Renal pelvis (tissue), 4 donors: ENCODE data around the gene TXN2. TPM values are rescaled to one million over a fixed set of nuclear protein-coding genes. Genes with fewer than 3 reads are reported as not detected.

Experiments used
- DNase-seq: peaks from one replicate; pipeline ENCODE4 v3.0.0-alpha.2; 2013
- polyA plus RNA-seq, 3 donors: library from polyadenylated mRNA; unstranded; fragments of 120-200 nt; gene quantifications; one replicate each; pipeline ENCODE4 v1.2.1, GENCODE V29; 2013; ENCODE audit not compliant: insufficient read length in 3 of 3

TXN2 gene
- polyA plus RNA-seq, 3 donors: 124 to 142 (median 126) TPM

DNA sequence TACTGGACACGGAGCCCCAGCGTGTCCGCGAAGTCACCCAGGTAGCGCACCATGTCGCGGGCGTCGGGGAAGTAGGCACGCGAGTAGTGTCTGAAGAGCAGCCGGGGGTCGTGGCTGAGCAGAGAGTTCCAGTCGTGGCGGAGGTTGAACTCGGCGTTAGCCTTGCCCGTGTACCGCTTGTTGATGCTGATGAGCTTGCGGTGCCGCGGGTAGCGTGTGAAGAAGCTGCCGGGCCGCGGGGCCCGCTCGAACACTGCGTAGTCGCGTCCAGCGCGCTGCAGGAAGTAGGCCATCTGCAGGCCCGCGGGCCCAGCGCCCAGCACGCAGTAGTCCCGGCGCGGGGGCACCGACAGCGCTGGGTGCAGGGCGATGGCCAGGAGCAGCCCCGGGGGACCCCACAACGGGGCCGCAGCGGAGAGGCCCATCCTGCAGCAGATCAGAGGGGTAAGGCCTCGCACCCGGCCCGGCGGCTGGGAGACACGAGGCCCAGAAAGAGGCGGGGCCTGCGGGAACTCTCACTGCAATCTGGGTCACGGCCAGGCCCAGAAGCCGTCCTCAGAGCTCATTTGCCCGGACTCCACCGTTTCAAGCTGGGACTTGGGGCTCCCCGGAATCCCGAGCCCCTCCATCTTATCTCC, 24.7 kb upstream of the TXN2 start:
- DNase-seq: no peak

DNA sequence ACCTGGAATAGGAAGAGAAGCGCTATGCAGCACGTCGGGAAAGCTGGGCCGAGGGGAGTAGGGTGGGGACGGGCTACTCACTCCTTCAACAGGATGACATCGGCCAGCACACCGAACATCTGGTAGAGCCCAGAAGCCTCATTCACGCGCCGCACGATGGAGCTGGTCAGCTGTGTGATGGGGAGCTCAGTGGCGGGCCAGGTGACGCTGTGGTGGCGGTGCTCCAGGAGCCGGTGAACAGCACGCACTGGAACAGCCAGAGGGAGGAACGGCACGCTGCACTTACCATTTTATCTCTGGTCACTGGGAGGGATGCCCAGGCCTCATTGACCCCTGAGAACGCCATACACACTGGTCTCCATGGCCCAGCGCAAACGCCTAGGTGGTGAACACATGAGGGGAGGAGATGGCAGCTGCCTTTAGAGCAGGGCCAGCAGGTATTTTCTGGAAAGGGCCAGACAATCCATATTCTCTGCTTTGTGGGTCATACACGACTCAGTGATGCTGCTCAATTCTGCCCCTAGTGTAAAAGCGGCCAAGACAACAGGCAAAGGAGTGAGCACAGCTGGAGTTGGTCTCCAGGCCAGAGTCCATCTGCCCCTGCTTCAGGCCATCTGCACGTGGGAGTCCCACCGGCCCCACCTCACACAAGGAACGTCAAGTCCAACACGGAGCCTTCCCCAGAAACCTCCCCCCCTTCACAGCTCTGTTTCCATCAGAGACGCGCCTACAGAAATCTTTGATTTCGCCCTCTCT, 16.6 kb upstream of the TXN2 start:
- DNase-seq: no peak

DNA sequence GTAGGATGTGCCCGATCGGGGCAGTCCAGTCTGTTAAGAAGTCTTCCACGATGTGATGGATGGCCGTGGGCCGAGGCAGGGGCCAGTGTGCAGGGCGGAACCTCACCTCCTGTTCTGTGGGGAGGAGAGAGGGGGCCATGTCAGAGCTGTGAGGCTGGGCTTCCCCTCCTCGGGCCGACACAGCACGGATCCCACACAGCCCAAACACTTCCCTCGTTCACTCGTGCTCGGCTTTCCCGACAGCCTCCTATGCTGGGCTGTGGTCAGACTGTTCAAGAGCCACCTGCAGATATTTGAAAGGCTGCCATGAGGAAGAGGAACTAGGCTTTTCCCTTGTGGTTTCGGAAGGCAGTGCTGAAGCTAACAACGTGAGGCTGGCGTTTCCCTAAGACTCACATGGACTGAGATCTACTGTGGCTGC, 12.3 kb upstream of the TXN2 start:
- DNase-seq: no peak

DNA sequence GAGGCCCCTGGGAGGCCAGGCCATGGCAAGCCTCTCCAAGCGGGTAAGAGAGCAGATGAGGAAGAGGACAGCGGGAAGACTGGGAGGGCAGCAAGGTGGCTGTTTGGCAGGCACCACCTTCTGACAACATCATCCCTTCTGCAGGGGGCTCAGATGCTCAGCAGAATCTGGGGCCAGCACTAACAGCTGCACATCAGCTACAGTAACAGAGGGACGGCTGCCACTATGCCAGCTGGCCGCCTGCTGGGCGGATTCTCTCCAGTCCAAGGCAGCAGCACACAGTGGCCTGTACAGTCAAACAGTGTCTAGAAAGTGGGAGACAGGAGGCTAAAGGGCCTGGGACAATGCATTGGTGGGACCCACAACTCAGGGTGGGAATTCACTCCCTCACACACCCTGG, 10.7 kb upstream of the TXN2 start:
- DNase-seq: no peak

DNA sequence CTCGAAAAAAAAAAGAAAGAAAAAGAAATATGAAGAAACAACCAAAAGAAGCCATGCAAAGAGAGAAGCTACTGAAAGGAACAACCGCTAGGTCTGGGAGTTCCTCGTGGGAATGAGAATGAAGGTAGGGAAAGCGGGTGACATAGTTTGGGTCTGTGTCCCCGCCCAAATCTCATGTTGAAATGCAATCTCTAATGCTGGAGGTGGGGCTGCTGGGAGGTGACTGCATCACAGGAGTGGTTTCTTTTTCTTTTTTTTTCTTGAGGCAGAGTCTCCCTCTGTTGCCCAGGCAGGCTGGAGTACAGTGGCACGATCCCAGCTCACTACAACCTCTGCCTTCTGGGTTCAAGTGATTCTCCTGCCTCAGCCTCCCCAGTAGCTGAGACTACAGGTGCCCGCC, 9.7 kb upstream of the TXN2 start:
- no peak for DNase-seq

DNA sequence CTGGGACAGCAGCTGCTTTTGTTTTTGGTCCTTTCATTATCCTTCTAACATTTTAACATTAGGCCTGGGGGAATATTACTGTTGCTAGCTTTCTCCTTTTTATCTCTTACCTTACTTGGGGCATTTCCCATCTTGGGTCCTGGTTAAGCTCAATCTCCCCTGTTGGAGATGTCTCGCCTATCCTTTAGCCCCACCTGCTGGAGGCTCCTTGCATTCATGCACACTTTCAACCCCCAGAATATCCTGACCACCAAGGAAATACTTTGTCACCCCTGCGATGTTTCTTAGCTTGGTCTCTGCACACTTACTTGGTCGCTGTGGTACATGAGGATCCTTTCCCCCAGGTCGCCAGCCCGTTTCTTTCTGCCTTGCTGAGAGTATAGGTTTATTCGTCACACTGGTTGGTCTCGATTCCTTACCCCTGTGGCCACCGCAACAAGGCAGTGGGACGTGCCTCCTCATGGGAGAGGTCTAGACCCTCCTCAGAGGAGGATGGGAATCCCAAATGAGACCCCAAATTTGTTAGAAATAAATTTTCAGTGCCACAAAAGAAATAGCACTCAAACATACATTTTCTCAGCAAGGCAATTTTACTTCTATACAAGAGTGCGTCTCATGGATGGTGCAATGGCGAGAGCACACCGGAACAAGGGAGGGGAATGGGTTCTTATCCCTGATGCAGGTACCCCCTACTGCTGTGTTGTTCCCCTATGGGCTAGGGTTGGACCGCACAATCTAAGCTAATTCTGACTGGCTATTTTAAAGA, 5.4 kb upstream of the TXN2 start:
- no peak for DNase-seq

DNA sequence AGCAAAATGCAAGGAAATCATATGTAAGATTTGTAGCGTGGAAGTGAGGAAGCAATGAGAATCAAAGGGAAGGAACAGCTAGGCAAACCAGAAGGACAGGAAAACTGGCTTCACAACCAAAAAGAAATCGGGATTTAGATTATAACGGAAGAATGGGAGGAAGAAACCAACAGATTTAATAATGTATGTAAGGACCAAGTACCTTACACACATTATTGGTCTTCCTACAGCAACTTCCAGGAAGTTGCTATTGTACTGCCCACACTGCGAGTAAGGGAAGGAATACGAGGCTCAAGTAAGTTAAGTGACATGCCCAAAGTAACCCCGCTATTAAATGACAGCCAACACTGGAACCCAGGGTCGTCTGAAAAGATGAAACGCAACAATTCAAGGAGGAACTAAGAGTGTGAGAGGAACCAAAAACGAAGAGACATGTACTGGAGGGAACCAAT, 473 bp downstream of the TXN2 start:
- no peak for DNase-seq

DNA sequence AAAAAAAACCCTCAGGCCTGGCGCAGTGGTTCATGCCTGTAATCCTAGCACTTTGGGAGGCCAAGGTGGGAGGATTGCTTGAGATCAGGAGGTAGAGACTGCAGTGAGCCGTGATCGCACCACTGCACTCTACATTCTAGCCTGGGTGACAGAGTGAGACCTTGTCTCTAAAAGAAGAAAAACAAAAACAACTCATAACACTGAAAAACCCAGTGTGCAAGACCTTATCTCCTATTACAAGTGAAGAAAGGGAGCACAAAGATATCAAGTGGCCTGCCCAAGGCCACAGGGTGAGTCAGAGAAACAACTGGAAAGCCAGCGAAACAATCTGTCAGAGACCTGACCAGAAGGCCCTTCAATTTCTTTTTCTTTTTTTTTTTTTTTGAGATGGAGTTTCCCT, 2.5 kb downstream of the TXN2 start:
- no peak for DNase-seq

DNA sequence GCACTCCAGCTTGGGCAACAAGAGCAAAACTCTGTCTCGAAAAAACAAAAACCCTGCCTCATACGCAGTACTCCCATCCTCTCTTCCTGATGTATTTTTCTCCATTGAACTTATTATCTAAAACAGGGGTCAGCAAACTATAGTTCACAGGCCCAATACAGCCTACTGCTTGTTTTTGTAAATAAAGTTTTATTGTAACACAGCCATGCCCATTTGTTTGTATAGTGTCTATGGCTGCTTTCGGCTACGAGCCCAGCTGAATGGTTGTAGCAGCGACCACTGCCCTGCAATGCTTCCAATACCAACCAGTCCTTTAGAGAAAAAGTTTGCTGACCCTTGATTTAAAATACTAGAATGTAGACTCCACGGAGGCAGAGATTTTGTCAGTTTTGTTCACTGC, 6.1 kb downstream of the TXN2 start:
- no peak for DNase-seq

DNA sequence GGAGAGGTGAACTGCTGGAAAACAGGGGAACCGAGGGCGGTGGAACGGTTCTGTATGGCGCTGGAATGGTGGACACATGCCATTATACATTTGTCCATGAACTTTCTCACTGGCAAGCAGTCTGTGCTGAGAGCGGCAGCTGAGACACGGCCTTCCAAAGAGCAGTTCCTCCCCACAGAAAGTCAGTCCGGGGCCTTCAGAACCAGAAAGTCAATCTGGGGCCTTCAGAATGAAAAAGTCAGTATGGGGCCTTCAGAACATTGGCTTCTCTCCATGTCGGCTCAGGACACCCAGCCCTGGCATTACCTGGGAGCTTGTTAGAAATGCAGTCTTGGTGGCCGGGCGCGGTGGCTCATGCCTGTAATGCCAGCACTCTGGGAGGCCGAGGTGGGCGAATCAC, 8.8 kb downstream of the TXN2 start:
- no peak for DNase-seq

DNA sequence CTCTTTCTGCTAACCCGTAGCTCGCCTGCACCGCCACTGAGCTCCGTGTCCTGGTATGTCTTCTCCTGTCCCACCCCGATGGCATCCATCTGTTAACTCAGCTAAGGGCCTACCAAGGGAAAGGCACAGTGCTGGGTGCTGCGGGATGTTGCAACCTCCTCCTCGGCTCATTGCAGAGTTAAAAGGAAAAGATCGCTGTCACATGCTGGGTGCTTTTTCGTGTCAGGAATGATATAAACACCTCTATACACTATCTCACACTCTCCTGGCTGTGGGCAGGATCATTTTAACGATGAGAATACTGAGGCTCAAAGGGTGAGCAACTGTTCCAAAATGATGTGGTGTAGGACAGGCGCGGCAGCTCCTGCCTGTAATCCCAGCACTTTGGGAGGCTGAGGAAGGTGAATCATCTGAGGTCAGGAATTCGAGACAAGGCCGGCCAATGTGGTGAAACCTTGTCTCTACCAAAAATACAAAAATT, 10.1 kb downstream of the TXN2 start:
- DNase-seq: no peak

DNA sequence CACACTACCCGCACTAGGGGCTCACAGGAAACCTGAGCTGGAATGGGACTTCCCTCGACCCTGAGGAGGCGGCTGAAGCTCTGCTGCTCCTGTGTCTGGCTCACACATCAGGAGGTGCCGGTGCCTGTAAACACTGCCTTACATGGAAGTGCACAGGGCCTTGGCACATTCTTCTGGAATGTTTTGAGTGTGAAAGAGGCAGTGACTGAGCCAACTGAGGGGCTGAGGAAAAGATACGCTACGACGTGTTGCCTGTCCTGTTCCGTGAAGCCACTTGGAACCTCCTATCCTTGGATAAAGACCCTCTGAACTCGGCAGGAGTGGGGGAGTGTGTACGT, 10.5 kb downstream of the TXN2 start:
- DNase-seq: no peak

DNA sequence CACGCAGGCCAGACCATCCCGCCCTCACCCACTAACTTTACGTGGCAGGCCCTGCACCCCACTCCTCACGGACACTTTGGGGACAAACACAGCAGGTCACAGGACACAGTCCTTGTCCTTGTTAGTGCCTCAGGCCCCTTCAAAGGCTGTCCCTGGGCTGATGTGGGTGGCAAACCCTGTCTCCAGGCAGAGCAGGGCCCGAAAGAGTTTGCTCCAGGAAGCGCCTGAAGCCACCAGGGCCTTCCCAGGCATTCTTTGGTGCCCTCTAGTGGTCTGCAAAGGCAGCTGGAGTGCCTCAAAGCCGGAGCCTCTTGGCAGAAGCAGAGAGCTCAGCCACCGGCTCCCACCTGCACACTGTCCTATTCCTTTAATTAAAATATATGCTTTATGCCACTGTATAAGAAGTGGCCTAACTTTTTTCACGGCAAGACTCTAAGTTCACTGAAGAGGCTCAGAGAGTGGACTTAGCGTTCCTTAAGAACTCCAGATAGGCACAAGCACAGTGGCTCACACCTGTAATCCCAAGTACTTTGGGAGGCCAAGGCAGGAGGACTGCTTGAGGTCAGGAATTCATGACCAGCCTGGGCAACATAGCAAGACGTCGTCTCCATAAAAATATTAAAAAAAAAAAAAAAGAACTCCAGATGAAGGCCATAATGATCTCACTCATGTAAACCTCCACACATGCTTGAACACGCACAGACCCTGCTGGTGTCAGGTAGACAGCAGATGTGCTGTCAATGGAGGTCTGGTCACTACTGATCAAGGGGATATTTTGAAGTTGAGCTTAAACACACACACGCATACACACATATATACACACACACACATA, 11.1 kb downstream of the TXN2 start:
- DNase-seq: peak; percentile 80

DNA sequence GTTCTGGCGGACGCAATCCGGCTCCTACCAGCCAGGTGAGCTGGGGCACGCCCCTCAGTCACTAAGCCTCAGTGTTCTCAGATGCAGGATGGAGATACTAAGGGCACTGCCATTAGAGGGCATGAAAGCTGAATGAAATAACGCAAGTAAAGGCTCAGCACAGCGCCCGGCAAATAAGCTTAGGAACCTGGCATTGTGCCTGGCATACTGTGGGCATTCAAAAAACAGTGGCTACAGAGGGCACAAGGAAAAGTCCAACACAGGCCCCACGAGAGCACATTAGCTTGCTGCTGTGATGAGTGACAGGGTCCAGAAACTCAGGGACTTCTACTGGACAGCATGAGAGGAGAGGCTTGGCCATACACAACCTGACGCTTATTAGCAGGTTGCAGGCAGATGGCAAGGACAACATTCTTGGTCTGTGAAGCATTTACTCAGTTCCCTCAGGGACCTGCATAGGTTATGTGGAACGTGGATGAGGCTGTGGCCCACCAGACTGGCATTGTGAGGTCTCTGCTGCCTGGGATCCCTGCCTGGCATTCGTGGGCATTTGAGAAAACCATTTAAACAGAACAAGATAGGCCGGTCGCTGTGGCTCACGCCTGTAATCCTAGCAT, 12.2 kb downstream of the TXN2 start:
- DNase-seq: no peak

DNA sequence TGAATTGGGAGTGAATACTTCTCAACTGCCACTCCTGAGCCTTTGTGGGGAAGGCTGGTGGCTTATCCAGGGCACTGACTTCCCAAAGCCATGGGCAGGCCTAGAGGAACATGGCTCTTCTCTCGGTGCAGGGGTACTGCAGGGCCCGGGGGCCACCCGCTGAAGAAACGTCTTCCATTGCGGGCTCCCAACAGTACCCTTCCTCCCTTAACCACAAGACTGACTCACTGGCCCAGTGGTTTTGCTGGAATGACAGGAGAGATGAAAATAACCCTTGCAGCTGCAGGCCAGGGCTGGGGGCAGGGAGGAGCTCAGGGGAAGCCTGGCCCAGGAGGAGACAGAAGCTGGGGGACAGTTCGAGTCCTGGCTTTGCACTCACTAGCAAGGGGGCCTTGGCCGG, 13.5 kb downstream of the TXN2 start:
- DNase-seq: no peak

DNA sequence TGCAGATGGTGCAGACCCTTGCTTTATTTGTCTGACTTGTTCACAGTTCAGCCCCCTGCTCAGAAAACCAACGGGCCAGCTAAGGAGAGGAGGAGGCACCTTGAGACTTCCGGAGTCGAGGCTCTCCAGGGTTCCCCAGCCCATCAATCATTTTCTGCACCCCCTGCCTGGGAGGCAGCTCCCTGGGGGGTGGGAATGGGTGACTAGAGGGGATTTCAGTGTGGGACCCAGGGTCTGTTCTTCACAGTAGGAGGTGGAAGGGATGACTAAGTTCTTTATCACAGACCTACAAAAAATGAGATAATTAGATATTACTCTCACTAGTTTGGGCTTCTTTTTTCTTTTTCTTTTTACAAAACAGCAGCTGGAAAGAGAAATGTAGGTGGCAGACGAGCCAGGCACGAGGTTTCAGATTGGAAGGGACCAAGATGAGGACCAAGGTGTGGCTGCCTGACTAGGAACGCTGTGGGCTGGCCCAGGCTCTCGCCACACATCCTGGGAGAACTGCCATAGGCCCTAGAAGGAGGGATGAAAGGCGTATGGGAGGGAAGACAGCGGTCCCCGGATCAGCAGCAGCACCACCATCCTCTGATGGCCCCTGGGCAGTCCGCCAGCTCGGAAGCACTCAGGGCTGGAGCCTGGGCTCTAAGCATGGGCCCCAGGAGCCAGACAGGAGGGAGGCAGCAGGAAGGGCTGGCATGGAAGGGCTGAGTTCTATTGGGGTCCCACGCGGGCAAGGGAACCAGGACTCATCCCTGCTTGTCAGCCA, 14.2 kb downstream of the TXN2 start:
- DNase-seq: no peak

DNA sequence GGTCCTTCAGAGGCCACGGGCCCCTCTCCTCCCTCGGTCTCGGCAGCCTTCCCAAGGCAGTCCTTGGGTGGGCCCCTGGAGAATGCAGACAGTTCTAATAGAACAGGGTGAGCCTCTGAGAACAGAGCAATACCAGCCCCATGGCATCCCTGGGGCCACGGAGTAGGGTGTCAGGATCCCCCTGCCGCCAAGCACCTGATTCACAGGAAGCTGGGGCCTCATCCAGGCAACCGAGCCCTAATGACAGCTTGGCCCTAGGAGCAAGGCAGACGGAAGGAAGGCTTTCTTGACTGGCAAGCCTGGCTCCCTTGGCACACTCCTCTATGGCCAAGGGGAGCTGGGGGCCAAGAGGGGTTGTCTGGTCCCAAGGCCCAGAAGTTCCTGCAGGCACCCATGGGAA, 15.2 kb downstream of the TXN2 start:
- no peak for DNase-seq

DNA sequence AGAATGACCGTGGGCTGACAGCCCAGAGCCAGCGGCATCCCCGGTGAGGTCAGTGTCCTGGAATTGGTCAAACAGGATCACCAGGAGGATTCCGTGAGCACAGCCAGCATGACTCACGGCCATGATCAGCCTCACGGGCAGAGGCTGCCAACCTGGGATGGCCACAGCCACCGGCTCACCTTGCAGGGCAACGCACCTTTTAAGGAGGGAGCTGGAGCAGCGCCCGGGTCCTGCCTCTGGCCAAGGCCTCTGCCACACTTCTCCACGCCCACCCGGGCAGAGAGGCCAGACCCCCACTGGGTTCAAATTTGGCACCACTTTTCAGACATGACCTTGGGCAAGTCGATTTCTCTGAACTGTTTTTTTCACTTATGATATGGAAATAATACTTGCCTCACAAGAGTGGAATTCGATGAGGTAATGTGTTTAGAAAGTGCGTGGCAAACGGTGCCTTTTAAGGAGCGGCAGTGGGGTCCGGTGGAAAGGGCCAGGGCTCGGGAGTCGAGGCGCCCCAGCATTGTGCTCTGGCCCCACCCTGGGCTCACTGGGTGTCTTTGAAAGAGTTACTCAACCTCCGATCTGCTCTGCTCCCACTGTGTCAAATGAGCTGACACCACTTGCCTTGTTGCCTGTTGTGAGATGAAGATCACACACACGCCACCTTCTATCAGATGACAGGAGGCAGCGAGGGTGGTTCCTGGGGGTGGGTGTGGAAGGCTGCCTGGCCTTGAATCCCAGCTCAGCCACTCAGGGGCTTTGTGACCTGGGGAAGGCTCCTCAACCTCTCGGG, 16.0 kb downstream of the TXN2 start:
- DNase-seq: no peak

DNA sequence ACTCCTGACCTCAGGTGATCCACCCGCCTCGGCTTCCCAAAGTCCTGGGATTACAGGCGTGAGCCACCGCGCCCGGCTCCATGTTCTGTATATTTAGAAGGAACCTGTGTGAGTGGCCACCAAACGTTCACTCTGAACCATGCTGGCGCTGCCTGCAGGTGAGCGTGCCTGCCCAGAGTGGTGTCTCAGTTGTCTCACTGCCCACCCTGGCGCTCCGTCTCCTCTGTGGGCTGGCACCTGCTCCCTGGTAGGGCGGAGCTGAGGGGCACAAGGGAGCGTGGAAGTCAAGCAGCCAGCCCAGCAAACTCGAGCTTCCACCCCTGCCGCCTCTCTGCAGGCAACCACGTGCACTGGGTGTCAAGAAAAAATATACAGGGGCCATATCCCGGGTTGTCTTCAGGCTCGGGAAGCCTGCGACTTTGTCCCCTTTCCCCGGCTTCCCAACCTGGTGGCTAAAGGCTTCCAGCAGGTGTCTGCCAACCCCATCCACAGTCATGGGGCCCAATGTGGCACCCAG, 16.7 kb downstream of the TXN2 start:
- no peak for DNase-seq

DNA sequence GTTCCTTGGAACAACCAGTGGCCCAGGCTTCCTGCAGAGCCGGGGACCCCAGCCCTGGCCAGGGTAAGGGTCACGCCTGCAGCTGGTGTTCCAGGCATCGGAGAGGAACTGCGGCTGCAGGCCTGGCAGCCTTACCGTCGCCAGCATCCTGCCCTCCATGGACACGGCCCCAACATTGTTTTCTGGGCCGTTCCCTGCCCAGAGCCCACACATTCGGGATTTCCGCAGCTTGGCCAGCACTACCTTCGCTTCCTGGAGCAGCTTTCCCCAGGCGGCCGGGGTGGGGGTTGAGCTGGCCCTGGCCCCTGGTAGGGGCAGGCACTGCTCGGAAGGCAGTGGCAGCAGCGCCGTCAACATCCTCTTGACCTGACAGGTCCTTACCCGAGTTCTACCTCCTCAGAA, 17.7 kb downstream of the TXN2 start:
- DNase-seq: no peak
